Measurements from ENCODE around the gene CEP112.
A peak's percentile ranks its signal among the peaks of the same experiment; 100 is the strongest.

Gene CEP112

GRCh38 chr17:65634533-65634932 lies 557.4 kb downstream of the CEP112 start:
- in situ Hi-C loops (cut with HindIII; ENCODE audit: low sequenced_read_pairs) = no loop called here
- DNase-seq (ENCODE audit: low read depth, low spot score) = no peak
- TF ChIP-seq, protein P1, sequence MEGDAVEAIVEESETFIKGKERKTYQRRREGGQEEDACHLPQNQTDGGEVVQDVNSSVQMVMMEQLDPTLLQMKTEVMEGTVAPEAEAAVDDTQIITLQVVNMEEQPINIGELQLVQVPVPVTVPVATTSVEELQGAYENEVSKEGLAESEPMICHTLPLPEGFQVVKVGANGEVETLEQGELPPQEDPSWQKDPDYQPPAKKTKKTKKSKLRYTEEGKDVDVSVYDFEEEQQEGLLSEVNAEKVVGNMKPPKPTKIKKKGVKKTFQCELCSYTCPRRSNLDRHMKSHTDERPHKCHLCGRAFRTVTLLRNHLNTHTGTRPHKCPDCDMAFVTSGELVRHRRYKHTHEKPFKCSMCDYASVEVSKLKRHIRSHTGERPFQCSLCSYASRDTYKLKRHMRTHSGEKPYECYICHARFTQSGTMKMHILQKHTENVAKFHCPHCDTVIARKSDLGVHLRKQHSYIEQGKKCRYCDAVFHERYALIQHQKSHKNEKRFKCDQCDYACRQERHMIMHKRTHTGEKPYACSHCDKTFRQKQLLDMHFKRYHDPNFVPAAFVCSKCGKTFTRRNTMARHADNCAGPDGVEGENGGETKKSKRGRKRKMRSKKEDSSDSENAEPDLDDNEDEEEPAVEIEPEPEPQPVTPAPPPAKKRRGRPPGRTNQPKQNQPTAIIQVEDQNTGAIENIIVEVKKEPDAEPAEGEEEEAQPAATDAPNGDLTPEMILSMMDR (IDR thresholded peaks at IDR 0.05; ENCODE audit: low read depth, low read length) = no peak
- no peak overlapping the region for H3K4me3 ChIP-seq (ENCODE audit: low read depth, low read length)

DNA sequence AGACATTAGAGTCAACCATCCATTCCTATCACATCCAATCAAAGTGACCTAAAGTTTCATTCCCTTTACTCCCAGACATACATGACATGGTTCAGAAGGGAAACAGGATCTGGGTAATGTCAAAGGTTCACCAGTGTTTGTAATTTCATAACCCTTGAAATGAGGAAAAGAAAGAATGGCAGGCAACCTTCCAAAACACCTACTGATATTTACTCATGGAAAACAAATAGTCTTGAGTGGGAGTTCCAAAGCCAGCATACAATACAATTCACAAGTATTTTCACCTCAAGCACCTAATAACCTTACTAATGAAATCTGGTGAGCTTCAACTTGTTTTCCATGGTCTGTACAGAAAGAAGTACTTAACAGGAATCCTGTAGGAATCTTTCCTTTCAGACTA lies 557.9 kb downstream of the CEP112 start:
- TF ChIP-seq, protein P1 (IDR thresholded peaks at IDR 0.05; ENCODE audit: low read depth, low read length) = no peak
- in situ Hi-C loops (cut with HindIII; ENCODE audit: low sequenced_read_pairs) = no loop called here

GRCh38 chr17:65633146-65633881 lies 558.6 kb downstream of the CEP112 start:
- TF ChIP-seq, protein P1 (IDR thresholded peaks at IDR 0.05; ENCODE audit: low read depth, low read length) = no peak
- in situ Hi-C loops (cut with HindIII; ENCODE audit: low sequenced_read_pairs) = no loop called here
- no peak overlapping the region for H3K4me3 ChIP-seq (ENCODE audit: low read depth, low read length)
- DNase-seq (ENCODE audit: low read depth, low spot score) = no peak

More for the DNA sequence above, 557.9 kb downstream of the CEP112 start:
- DNase-seq (ENCODE audit: low read depth, low spot score) = no peak
- H3K4me3 ChIP-seq (ENCODE audit: low read depth, low read length) = no peak overlapping the region

GRCh38 chr17:65630502-65630901 lies 561.4 kb downstream of the CEP112 start:
- no peak for DNase-seq (ENCODE audit: low read depth, low spot score)
- in situ Hi-C loops (cut with HindIII; ENCODE audit: low sequenced_read_pairs) = no loop called here
- H3K4me3 ChIP-seq (ENCODE audit: low read depth, low read length) = no peak overlapping the region
- TF ChIP-seq, protein P1 (IDR thresholded peaks at IDR 0.05; ENCODE audit: low read depth, low read length) = no peak

GRCh38 chr17:65629234-65629690 lies 562.7 kb downstream of the CEP112 start:
- in situ Hi-C loops (cut with HindIII; ENCODE audit: low sequenced_read_pairs) = no loop called here
- H3K4me3 ChIP-seq (ENCODE audit: low read depth, low read length) = no peak overlapping the region
- peak; percentile 13 for DNase-seq (ENCODE audit: low read depth, low spot score)
- TF ChIP-seq, protein P1 (IDR thresholded peaks at IDR 0.05; ENCODE audit: low read depth, low read length) = no peak

DNA sequence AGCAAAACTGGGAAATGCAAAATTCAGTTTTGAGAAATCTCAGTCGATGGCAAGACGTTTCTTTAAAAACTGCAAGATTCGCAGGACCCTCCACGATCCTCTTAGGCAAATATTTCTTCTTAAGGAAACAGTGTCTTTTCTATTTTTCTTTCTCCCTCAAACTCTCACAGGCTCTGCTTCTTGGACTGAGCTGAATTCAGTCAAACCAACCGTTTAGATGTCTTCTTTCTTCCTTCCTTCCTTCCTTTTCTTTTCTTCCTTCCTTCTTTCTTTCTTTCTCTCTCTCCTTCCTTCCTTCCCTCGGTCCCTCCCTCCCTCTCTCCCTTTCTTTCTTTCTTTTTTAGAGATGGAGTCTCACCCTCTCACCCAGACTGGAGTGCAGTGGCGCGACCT lies 563.3 kb downstream of the CEP112 start:
- TF ChIP-seq, protein P1 (IDR thresholded peaks at IDR 0.05; ENCODE audit: low read depth, low read length) = no peak
- DNase-seq (ENCODE audit: low read depth, low spot score) = no peak
- no peak overlapping the region for H3K4me3 ChIP-seq (ENCODE audit: low read depth, low read length)
- in situ Hi-C loops (cut with HindIII; ENCODE audit: low sequenced_read_pairs) = no loop called here
